Measurements from ENCODE around the gene BAIAP3. TPM values are rescaled to one million over a fixed set of nuclear protein-coding genes. Genes with fewer than 3 reads are reported as not detected.
A peak's percentile ranks its signal among the peaks of the same experiment; 100 is the strongest.

BAIAP3 gene
- total RNA-seq, 6 experiments from 2014 or later: 0.11 to 0.28 (median 0.16) TPM

GRCh38 chr16:1330931-1331711 is 2.3 kb upstream of the BAIAP3 start:
- Mint-ChIP-seq H3K4me3 (peak overlapping the region; percentile 47; the same call in 1 of the 2 replicates), H3K27me3 (ENCODE audit: insufficient read depth) (peaks cover 12% of the 10 kb centered on the region), H3K27ac (peak overlapping the region; percentile 40; the same call in 1 of the 2 replicates), H3K9me3 (no peaks in the 10 kb centered on the region), H3K36me3 (ENCODE audit: low read depth) (no peaks in the 10 kb centered on the region), H3K4me1 (ENCODE audit: low read depth) (peaks cover 6% of the 10 kb centered on the region; the same call in 1 of the 2 replicates)
- DNase-seq: no peak
- TF ChIP-seq, protein P1, sequence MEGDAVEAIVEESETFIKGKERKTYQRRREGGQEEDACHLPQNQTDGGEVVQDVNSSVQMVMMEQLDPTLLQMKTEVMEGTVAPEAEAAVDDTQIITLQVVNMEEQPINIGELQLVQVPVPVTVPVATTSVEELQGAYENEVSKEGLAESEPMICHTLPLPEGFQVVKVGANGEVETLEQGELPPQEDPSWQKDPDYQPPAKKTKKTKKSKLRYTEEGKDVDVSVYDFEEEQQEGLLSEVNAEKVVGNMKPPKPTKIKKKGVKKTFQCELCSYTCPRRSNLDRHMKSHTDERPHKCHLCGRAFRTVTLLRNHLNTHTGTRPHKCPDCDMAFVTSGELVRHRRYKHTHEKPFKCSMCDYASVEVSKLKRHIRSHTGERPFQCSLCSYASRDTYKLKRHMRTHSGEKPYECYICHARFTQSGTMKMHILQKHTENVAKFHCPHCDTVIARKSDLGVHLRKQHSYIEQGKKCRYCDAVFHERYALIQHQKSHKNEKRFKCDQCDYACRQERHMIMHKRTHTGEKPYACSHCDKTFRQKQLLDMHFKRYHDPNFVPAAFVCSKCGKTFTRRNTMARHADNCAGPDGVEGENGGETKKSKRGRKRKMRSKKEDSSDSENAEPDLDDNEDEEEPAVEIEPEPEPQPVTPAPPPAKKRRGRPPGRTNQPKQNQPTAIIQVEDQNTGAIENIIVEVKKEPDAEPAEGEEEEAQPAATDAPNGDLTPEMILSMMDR (IDR thresholded peaks at IDR 0.05): no peak

DNA sequence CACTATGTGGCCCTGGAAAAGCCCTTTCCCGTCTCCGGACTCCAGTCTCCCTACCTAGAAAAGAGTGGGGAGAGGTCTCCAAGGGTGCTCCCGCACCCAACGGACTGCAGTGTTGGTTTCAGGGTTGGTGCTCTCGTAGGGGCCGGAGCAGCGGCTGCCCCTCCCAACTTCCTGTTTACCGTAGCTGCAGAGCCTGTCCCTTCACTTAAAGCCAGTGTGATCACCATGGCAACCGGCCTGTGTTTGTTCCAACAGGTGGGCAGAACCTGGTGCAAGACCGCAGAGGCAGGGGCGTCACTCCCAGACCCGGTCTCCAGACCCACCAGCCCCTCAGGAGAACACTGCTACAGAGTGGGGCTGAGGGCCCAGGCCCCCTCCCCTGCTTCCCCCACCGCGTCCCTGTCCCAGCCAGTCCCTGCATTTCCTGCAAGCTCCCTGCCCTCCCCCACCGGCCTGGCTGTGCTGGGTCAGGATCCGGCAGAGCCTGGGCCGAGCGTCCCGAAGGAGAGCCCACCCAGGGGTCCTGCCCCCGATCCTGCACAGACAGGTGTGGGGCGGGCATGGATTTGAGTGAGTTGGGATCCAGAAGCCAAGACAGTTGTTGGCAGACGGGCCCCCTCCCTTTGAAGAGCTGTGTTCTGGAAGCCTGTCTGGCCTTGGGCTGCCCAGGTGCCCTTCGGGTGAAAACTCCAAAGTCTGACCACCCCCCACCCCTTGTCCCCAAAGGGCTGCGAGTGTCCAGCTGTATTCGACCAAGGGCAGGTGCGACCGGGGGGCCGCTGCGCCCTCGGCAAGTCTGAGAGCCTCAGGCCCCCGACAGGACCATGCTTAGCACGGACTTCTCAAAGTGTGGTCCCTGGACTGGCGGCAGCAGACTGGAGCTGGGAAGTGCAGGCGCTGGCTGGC is 1.5 kb upstream of the BAIAP3 start:
- Mint-ChIP-seq H3K9me3 (no peaks in the 10 kb centered on the region), H3K27ac (peak overlapping the region; percentile 40; the same call in 1 of the 2 replicates), H3K4me3 (peak overlapping the region; percentile 47; the same call in 1 of the 2 replicates), H3K27me3 (ENCODE audit: insufficient read depth) (peaks cover 17% of the 10 kb centered on the region), H3K36me3 (ENCODE audit: low read depth) (no peaks in the 10 kb centered on the region), H3K4me1 (ENCODE audit: low read depth) (peaks cover 6% of the 10 kb centered on the region; the same call in 1 of the 2 replicates)
- peak; percentile 50 for DNase-seq
- TF ChIP-seq, protein P1 (IDR thresholded peaks at IDR 0.05): no peak

- H3K4me3 Mint-ChIP-seq: no peak overlapping the region
- H3K27ac Mint-ChIP-seq: no peak overlapping the region
- no peaks in the 10 kb centered on the region for H3K36me3 Mint-ChIP-seq (ENCODE audit: low read depth)
- peaks cover 17% of the 10 kb centered on the region for H3K27me3 Mint-ChIP-seq (ENCODE audit: insufficient read depth)
- no peak for DNase-seq
- H3K4me1 Mint-ChIP-seq (ENCODE audit: low read depth): peaks cover 6% of the 10 kb centered on the region; the same call in 1 of the 2 replicates
- no peaks in the 10 kb centered on the region for H3K9me3 Mint-ChIP-seq
- TF ChIP-seq, protein P1 (IDR thresholded peaks at IDR 0.05): no peak
These were observed 762 bp upstream of the BAIAP3 start for GRCh38 chr16:1332618-1333148.

GRCh38 chr16:1333854-1334700 is 632 bp downstream of the BAIAP3 start:
- H3K4me3 Mint-ChIP-seq: no peak overlapping the region
- peaks cover 17% of the 10 kb centered on the region for H3K27me3 Mint-ChIP-seq (ENCODE audit: insufficient read depth)
- H3K4me1 Mint-ChIP-seq (ENCODE audit: low read depth): peaks cover 6% of the 10 kb centered on the region; the same call in 1 of the 2 replicates
- no peak for DNase-seq
- TF ChIP-seq, protein P1 (IDR thresholded peaks at IDR 0.05): no peak
- H3K9me3 Mint-ChIP-seq: no peaks in the 10 kb centered on the region
- no peaks in the 10 kb centered on the region for H3K36me3 Mint-ChIP-seq (ENCODE audit: low read depth)
- no peak overlapping the region for H3K27ac Mint-ChIP-seq

Measured in HFFc6 (cell line).